Activated T-cell treated with anti-CD3 and anti-CD28 coated beads, Interleukin-2, amount 50 U/mL, for 48 hours (primary cell): Measurements from ENCODE around the gene SPATA31D4.

Source experiments
- DNase-seq, 2 experiments: peaks; one replicate each; pipeline ENCODE4 v3.0.0-alpha.2; 2020

Gene SPATA31D4

DNA sequence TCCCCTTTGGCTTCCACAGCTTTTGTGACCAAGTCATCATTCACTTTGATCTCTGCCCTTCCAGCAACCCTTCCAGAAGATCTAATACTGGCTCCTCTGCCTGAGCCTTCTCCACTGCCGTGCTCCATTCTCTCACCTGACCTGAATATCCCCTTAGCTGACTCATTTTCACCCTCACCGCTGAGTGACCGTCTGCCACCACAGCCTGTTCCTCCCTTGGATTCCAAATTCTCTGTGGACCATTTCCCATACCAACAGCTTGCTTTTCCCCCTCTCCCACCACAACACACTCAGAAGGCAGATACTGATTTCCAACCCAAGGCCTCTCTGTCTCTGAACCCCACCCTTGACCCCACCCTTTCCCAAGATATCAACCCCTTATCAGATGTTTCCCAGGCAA is 39.8 kb downstream of the SPATA31D4 start:
- DNase-seq, result no peak

DNA sequence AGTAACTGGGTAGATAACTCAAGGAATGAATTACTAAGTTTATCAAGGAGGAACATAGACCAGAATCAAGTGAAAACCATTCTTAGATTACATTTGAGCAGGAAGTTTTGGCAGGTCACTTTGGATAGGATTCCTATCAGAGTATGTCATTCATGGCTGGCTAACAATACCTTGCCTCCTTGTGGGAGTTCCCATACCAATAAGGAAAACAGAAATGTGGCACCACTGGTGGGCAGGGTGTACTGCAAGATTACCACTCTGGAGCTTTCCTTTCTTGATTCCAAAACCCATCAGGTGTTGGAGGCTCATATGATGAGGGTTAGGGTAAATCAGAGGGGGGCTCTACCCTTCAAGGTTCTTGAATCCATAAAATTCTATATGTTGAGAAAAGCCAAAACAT is 41.7 kb downstream of the SPATA31D4 start:
- no peak for DNase-seq

DNA sequence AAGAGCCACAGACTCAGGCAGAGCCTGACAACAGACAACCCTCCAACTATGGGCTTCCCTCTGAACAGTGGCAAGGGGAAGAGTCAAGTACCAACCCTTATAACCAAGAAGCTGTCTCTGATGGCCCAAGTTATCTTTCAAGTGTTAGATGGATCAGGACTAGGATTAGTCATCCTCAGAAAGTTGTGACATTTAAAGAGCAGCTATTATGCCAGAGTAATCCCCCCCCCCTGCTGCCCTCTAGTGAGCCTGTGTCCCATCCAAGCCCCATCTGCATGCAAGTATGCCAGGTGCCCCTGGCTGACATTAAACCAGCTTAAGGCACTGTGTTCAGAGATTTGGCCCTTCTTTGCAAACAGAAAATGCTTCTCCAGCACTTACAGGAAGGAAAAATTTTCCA is 43.5 kb downstream of the SPATA31D4 start:
- DNase-seq, result no peak

DNA sequence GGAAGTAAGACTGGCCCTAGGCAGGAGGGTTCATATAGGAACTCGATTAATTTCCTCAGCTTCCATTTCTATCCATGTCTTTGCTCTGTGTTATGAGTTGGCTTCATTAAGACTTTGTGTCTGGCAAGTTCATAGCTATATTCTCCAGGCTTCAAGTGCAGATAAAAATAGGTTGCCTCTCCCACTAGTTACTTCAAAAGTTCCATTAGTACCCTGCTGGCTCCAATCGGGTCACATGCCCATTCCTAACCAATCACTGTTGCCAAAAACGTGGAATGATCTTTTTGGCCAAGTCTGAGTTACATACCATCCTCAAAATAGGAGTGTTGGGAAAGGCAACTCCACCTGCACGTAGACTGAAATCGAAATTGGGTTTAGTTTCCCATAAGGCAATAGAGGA is 46.5 kb downstream of the SPATA31D4 start:
- no peak for DNase-seq

DNA sequence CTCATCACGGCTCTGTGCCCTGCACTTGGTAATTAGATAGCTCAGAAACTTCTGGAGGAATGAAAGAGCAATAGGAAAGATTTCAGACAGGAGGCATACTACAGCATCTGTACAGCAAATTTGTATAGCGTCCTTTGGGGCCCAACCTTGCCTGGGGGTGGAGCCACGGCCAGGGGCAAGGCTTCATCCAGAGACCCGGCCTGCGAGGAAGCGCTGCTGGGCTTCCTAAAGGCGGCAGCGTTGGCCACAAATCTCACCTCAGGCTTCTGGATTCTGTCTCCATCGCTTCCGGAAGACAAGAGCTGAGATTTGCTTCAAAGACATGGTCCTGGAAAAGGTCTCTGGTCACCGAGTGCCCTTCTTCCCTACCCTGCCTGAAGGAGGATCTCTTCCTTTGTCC is 48.1 kb downstream of the SPATA31D4 start:
- no peak for DNase-seq

DNA sequence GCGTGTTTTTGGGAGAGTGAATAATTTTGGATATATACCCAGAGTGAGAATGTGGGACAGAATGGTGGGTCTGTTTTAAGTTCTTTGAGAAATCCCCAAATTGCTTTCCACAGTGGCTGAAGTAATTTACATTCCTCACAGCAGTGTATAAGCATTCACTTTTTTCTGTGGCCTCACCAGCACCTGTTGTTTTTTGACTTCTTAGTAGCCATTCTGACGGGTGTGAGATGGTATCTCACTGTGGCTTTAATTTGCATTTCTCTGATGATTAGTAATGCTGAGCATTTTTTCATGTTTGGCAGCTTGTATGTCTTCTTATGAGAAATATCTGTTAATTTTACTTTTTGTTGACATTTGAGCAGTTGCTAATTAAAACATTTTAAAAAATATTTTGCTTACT is 51.0 kb downstream of the SPATA31D4 start:
- DNase-seq, result no peak

DNA sequence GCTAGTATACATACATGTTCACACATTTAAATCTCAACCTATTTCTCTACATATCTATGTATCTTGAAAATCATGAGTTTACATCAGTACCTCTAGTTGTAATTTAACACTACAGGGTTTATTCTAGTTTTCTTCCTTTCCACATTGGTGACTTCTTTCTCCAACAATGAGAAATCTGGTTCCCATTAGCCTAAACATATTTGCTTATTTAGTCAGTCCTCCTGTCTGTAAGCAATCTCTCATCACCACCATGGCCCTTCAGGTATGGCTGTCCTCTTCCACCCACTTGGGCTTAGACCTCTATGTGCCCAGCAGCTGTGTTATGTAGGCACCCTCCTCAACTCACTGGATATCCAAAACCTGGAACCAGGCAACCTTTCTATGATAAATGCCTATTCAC is 52.3 kb downstream of the SPATA31D4 start:
- DNase-seq, result no peak

DNA sequence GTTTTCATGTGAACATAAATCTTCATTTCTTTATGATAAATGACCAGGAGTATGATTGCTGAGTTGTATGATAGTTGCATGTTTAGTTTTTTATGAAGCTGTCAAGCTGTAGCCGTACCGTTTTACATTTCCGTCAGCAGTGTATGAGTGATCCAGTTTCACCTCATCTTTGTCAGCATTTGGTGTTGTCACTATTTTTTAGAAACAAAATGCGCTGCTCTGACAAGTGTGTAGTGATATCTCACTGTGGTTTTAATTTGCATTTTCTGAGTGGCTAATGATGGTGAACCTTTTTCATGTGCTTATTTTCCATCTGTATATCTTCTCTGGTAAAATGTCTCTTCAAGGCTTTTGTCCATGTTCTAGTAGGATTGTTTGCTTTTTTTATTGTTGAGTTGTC is 53.7 kb downstream of the SPATA31D4 start:
- DNase-seq, result no peak
